ENCODE measurements around the gene AARS1. TPM values are rescaled to one million over a fixed set of nuclear protein-coding genes. Genes with fewer than 3 reads are reported as not detected.
A peak's percentile ranks its signal among the peaks of the same experiment; 100 is the strongest.
"Not testable (repeated sequence)": the region's sequence is repeated elsewhere in the genome, so short reads cannot be mapped to it uniquely, and the experiment has no call there.

Gene AARS1
- total RNA-seq: 100 to 1,000 TPM in 1 of 4 donors, 10 to 100 TPM in 3; 76.9 to 109 (median 81.6) TPM

DNA sequence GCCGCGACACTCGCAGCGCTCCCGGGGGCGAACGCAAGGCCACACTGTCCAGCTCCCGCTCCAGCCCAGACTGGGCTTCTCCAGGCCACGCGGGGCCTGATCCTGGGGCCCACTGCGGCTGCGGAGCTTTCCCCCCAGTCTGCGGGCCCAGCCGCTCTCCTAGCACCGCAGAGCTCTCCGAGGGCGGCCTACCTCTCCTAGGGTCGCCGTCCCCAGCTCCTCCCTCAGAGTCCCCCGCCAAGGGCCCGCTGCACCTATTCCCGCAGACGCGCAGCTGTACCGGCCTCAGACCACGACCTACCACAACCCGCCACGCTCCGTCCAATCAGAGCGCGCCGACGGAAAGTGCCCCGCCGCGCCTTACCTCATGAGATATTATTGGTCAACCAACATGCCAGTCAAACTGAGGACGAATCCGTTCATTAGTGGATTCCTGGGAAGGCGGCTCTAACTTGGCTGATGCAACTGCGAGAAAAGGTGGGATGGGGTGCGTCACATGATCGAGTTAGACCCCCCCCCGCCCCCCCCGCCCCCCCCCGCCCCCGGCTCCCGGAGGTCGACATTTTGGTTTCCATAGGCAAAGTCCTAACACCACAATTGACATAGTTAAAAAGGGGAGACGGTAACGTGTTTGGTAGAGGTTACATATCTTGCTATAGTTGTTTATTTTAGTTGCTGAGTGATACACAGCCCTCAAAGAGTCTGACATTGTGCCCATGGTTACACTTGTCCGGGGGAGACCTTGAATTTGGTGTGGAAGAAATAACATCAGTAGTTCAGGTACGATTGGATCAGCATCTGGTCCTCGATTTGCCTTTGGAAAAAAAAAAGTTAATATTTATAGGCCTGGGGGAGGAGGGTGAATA is at the start of gene AARS1:
TSS of gene AARS1 (minus strand) at position 278 of the 866 bp plus-strand sequence. CDS start 6,743 bp downstream, outside the sequence.
- H3K36me3 ChIP-seq: peaks cover 0 to 12% of the 10 kb centered on the region in 2 donors
- ATAC-seq: peak; percentile 100
- peaks cover 0 to 40% (median 6%) of the 10 kb centered on the region in 3 donors for H3K4me1 ChIP-seq
- H3K4me3 ChIP-seq: peak within 1 kb of the TSS; percentile 69 to 73
- H3K27me3 ChIP-seq: no peaks in the 10 kb centered on the region
- H3K9me3 ChIP-seq: no peaks in the 10 kb centered on the region
- peak; percentile 99 for TF ChIP-seq POLR2AphosphoS5 (IDR thresholded peaks at IDR 0.05)
- TF ChIP-seq, protein P1, sequence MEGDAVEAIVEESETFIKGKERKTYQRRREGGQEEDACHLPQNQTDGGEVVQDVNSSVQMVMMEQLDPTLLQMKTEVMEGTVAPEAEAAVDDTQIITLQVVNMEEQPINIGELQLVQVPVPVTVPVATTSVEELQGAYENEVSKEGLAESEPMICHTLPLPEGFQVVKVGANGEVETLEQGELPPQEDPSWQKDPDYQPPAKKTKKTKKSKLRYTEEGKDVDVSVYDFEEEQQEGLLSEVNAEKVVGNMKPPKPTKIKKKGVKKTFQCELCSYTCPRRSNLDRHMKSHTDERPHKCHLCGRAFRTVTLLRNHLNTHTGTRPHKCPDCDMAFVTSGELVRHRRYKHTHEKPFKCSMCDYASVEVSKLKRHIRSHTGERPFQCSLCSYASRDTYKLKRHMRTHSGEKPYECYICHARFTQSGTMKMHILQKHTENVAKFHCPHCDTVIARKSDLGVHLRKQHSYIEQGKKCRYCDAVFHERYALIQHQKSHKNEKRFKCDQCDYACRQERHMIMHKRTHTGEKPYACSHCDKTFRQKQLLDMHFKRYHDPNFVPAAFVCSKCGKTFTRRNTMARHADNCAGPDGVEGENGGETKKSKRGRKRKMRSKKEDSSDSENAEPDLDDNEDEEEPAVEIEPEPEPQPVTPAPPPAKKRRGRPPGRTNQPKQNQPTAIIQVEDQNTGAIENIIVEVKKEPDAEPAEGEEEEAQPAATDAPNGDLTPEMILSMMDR (IDR thresholded peaks at IDR 0.05): peak in 2 of 4 experiments; percentile 26 to 31
- TF ChIP-seq POLR2A (IDR thresholded peaks at IDR 0.05): peak; percentile 95 to 96
- no peak for TF ChIP-seq EP300 (IDR thresholded peaks at IDR 0.05)
- WGBS, 2 donors (ENCODE audit: low coverage in 1 of 2): 3 to 12% methylated on average over 5 to 6 of the region's 53 CpGs
- peak within 1 kb of the TSS; percentile 83 to 99 (median 96) for H3K27ac ChIP-seq

DNA sequence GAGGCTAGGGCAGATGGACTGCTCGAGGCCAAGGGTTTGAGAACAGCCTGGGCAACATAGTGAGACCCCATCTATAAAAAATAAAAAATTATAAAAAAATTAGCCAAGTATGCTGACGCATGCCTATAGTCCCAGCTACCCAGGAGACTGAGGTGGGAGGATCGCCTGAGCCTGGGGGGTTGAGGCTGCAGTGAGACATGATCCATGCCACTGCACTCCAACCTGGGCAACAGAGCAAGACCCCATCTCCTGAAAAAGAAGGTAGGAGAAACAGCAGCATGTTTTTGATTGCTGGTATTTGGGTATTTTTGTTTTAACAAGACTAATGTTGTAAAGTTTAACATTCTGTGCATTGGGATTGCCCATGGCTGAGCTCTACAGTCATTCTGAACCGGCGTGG is 48.5 kb upstream of the AARS1 start:
- Histone ChIP-seq H3K4me3 (no peak overlapping the region), H3K36me3 (peaks cover 0 to 38% of the 10 kb centered on the region in 2 donors), H3K4me1 (no peaks in the 10 kb centered on the region), H3K9me3 (no peaks in the 10 kb centered on the region), H3K27ac (no peak overlapping the region), H3K27me3 (no peaks in the 10 kb centered on the region)
- 97 to 98% methylated on average over 5 of the region's 5 CpGs for WGBS, 2 donors (ENCODE audit: low coverage in 1 of 2)
- TF ChIP-seq, protein P1 (IDR thresholded peaks at IDR 0.05): no peak
- TF ChIP-seq POLR2AphosphoS5 (IDR thresholded peaks at IDR 0.05): no peak
- no peak for TF ChIP-seq POLR2A (IDR thresholded peaks at IDR 0.05)
- no peak for ATAC-seq

DNA sequence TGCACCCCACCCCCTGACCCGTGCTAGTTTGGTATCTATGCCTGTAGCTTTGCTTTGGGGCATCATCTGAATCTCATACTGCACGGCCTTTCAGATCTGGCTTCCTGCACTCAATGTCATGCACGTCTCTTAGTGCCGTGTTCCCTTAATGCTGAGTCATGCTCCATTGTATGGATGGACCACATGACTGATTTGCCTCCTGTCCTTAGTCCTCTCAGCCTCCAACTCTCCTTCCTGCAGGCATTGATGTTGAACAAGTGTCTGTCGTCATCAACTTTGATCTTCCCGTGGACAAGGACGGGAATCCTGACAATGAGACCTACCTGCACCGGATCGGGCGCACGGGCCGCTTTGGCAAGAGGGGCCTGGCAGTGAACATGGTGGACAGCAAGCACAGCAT is 43.4 kb upstream of the AARS1 start:
- ATAC-seq, H3K4me3 ChIP-seq, H3K9me3 ChIP-seq, H3K27me3 ChIP-seq: not testable (repeated sequence)
- peaks cover 0 to 11% (median 0%) of the 10 kb centered on the region in 3 donors for H3K4me1 ChIP-seq
- H3K27ac ChIP-seq: peak overlapping the region in 1 of 4 donors; percentile 10
- WGBS, 2 donors (ENCODE audit: low coverage in 1 of 2): 68 to 73% methylated on average over 2 to 4 of the region's 12 CpGs
- H3K36me3 ChIP-seq: peaks cover 0 to 89% of the 10 kb centered on the region in 2 donors

DNA sequence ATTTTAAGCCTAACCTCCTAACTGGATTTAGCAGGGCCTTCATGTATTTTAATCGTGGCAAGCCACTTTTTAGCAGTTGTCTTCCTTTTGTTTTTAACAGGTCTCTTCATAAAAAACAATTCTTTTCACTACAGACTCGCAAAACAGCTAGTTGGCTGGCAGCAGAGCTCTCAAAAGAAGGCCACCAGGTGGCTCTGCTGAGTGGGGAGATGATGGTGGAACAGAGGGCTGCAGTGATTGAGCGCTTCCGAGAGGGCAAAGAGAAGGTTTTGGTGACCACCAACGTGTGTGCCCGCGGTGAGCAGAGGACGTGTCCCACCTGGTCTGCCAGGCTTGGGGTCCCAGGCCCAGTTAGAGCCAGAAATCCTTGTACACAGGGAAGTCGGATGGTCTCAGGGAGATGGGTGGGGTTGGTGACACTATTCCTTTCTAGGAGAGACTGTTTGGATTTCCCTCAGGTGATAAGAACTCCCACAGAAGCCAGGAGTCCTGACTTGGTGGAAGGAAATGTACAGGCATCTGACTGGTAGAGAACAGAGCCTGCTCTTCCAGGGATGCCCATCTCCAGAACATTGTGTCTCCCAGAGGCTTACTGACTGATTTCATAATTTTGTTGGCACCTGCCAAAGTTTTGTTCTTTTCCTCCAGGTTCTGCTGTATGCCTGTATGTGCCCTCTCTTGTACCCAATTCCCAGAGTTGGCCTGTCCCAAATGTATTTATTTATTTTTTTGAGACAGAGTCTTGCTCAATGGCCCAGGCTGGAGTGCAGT is 42.5 kb upstream of the AARS1 start:
- Histone ChIP-seq H3K27me3 (no peaks in the 10 kb centered on the region), H3K27ac (peak overlapping the region in 2 of 4 donors; percentile 40 to 62), H3K36me3 (peaks cover 0 to 98% of the 10 kb centered on the region in 2 donors), H3K4me3 (no peak overlapping the region), H3K9me3 (no peaks in the 10 kb centered on the region), H3K4me1 (peaks cover 0 to 11% (median 0%) of the 10 kb centered on the region in 3 donors)
- peak; percentile 53 for ATAC-seq
- WGBS, 2 donors (ENCODE audit: low coverage in 1 of 2): 44 to 51% methylated on average over 7 to 8 of the region's 9 CpGs
- TF ChIP-seq, protein P1 (IDR thresholded peaks at IDR 0.05): peak in 3 of 4 experiments; percentile 37 to 56 (median 38)
- no peak for TF ChIP-seq POLR2A (IDR thresholded peaks at IDR 0.05)

DNA sequence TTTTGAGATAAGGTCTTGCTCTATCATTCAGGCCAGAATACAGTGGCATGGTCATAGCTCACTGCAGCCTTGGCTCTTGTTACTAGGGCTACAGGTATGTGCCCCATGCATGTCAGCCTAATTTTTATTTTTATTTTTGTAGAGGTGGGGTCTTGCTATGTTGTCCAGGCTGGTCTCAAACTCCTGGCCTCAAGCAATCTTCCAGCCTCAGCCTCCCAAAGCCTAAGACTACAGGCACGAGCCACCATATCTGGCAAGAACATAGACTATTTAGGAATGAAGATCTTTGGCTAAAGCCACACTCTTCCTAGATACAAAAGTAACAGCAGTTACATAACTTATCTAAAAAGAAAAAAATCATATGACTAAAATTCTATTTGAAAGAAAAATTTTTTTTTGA is 41.8 kb upstream of the AARS1 start:
- WGBS, 2 donors (ENCODE audit: low coverage in 1 of 2): 77 to 86% methylated on average over 1 of the region's 1 CpG
- TF ChIP-seq, protein P1 (IDR thresholded peaks at IDR 0.05): no peak
- TF ChIP-seq POLR2AphosphoS5 (IDR thresholded peaks at IDR 0.05) (no peak), POLR2A (IDR thresholded peaks at IDR 0.05) (no peak), EP300 (IDR thresholded peaks at IDR 0.05) (no peak)
- H3K4me3 ChIP-seq: no peak overlapping the region
- no peaks in the 10 kb centered on the region for H3K9me3 ChIP-seq
- peaks cover 0 to 98% of the 10 kb centered on the region in 2 donors for H3K36me3 ChIP-seq
- H3K27me3 ChIP-seq: no peaks in the 10 kb centered on the region
- H3K27ac ChIP-seq: no peak overlapping the region
- H3K4me1 ChIP-seq: peaks cover 0 to 11% (median 0%) of the 10 kb centered on the region in 3 donors
- no peak for ATAC-seq

Data from gastroesophageal sphincter (tissue), 4 donors.